ENCODE measurements around the gene TMEM191B. TPM values are rescaled to one million over a fixed set of nuclear protein-coding genes. Genes with fewer than 3 reads are reported as not detected.
"Not testable (repeated sequence)": the region's sequence is repeated elsewhere in the genome, so short reads cannot be mapped to it uniquely, and the experiment has no call there.

Gene TMEM191B
- total RNA-seq, 1 experiment from 2014 or later = 0.66 TPM

DNA sequence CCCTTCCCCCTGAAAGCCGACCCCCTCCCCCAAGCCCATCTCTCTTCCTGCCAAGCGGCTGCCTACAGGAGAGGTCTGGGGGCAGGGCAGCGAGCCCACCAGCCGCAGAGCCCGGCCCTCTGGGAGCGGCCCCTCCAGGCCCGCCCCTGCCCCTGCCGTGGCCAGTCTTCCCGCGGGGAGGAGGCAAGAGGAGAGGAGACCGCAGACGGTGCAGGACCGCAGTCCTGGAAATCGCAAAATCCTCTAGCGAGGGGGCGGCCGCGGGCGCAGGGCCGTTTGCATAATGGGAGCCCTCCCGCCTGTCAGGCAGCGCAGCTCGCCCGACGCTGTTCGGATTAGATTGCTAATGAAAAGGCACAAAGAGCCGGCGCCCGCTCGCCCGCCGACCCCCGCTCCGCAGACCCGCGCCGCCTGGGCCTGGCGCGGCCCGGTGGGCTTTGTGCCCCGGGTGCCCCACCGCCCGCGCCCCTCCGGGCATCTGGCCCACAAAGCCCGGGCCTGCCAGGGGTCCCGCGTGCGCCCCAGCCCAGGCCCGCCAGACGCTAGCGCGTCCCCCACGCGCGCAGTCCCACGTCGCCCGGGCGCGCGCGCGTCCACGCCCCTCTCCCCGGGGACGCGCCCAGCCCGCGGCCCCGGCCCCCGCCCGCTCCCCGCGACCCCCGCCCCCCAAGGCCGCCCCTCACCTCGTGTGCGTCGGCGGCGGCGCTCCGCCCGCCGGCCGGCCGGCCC is 49.7 kb downstream of the TMEM191B start:
- not testable (repeated sequence) for H3K4me3 ChIP-seq (ENCODE audit: insufficient read depth, low read depth, low read length); H3K27me3 ChIP-seq (ENCODE audit: control insufficient read depth, insufficient read depth, low read length); H3K36me3 ChIP-seq (replicated peaks; ENCODE audit: control insufficient read depth, insufficient read depth, low read length); DNase-seq

DNA sequence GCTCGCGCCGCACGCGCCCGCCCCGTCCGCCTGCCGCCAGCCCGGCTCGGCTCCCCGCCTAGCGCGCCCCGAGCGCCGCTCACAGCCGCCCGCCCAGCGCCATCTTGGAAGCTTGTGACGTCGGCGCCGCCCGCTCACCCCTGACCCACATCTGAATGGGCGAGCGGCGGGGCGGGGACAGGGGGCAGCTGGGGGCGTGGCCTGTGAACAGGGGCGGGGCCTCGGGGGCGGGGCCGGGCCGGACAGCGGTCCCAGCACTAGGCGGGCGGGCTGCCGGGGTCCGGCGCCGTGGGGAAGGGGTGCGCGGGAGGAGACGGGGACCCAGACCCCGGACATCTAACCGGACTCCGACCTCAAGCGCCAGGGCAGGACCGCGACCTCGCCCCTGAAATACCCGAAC is 50.2 kb downstream of the TMEM191B start:
- not testable (repeated sequence) for H3K4me3 ChIP-seq (ENCODE audit: insufficient read depth, low read depth, low read length); DNase-seq; H3K36me3 ChIP-seq (replicated peaks; ENCODE audit: control insufficient read depth, insufficient read depth, low read length); H3K27me3 ChIP-seq (ENCODE audit: control insufficient read depth, insufficient read depth, low read length)

Other genes with a start within 250 kb of the TMEM191B start
- gene GGTLC3, start 9.6 kb upstream of the TMEM191B start, total RNA-seq (2014; rRNA removed; shearing (Covaris generic)) = not detected in 2 replicates
- gene RIMBP3, start 84.1 kb downstream of the TMEM191B start, total RNA-seq (2014; rRNA removed; shearing (Covaris generic)) = 1.7 and 2.2 TPM in 2 replicates